HG03565 (cell line): Measurements from ENCODE around the gene STK40.

Source experiments
- ATAC-seq: cut with Tn5 transposase; IDR thresholded peaks from one replicate; pipeline ENCODE4 v1.9.1; 2021; ENCODE audit warnings: mild to moderate bottlenecking, moderate library complexity; ENCODE audit not compliant: unreplicated experiment

STK40 gene

DNA sequence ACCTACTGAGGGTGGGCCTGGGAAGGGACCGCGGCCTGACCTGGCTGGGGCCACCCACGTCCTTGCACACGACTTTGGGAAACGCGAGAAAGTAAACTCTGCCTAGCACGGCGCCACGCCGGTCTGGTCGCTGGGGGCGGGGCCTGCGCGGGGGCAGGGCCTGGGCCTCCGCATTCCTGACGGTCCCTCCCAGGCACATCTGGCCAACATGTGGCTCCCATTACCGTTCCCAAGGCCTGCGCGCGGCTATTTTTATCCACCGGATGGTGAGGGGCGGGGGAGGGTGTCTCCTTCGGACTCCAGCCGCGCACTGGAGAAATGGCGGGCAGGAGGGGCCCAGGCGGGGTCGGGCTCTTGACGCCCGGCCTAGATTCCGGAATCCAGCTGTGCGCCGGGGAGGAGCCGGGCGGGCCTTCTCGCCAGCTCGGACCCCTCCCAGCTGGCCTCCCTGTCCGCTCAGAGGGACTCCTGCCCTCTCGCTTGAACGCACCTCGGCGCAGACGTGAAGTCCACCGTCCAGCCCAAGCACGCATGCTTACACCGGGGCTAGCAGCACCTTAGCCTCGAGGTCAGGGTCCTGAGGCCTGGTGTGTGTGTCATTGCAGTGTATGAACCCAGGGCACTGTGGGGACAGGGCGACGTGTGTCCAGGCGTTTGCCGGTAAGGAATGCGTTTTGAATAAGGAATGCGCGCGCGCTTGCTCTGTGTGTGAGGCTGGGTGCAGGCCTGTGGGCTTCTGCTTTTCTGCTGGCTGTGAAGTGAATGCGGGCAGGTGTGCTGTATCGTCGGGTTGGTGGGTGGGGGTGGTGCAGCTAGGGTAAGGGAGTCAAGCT, 64.4 kb downstream of the STK40 start:
- ATAC-seq, result no peak

DNA sequence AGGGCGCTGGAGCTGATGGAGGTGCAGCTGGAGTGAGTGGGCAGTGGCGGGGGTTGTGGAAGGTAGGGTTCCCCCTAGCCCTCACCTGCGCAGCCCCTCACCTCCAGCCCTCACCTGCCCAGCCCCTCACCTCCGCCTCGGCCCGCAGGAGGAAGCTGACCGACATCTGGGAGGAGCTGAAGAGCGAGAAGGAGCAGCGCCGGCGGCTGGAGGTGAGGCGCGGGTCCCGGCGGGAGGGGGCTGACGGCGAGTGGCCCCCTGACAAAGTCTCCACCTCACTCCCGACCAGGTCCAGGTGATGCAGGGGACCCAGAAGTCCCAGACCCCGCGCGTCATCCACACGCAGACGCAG, 65.0 kb downstream of the STK40 start:
- no peak for ATAC-seq

DNA sequence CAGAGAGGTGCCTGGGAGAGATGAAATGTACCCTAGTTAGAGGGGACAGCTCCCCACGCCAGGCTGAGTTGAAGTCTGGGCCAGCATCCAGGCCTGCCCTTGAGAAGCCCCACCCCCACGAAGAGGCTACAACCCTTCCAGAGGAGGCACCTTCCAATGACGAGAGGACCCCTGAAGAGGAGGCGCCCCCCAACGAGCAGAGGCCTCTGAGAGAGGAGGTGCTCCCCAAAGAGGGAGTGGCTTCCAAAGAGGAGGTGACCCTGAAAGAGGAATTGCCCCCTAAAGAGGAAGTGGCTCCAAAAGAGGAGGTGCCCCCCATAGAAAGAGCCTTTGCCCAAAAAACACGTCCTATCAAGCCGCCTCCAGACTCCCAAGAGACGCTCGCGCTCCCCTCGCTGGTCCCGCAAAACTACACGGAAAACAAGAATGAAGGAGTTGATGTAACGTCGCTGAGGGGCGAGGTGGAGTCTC, 65.4 kb downstream of the STK40 start:
- ATAC-seq, result no peak

DNA sequence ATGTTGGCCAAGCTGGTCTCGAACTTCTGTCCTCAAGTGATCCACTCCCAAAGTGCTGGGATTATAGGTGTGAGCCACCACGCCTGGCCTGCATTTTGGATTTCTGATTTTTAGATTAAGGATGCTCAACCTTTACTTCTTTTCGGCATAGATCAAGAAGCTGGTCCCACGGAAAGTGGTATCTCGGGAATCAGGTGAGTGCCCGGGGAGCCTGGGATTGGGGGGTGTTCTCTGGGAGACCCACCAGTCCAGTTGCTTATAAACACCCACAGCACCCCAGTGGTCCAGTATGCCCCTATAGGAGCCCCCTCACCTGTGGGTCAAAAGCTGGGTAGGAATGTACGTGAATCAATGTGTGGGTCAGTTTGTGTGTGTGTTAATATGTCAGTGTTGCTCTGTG, 76.3 kb downstream of the STK40 start:
- no peak for ATAC-seq

DNA sequence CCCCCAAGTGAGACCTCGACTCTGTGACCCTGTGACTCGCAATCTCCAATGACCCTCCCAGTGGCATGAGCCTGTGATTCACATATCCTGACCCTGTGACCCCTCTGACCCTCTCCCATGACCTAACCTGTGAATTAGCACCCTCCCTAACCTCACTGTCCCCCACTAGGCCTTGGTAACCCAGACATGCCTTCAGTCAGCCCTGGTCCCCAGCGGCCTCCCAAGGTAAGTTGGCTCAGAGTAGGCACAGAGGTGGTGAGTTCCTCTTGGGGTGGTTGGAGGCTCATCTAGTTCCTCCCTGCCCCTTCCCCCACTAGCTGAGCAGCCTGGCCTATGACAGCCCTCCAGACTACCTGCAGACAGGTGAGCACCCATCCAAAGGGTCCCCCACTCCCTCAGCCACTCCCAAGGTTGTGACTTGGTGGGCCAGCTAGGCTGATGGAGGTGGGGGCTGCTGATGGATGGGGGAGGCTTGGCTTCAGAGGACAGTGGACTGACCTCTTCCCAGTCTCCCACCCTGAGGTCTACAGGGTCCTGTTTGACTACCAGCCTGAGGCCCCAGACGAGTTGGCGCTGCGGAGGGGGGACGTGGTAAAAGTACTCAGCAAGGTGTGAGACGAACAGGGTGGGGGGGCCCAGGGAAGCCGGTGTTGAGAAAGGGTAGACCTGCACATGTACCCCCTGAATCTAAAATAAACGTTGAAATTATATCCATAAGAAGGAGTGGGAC, 78.0 kb downstream of the STK40 start:
- ATAC-seq, result no peak

DNA sequence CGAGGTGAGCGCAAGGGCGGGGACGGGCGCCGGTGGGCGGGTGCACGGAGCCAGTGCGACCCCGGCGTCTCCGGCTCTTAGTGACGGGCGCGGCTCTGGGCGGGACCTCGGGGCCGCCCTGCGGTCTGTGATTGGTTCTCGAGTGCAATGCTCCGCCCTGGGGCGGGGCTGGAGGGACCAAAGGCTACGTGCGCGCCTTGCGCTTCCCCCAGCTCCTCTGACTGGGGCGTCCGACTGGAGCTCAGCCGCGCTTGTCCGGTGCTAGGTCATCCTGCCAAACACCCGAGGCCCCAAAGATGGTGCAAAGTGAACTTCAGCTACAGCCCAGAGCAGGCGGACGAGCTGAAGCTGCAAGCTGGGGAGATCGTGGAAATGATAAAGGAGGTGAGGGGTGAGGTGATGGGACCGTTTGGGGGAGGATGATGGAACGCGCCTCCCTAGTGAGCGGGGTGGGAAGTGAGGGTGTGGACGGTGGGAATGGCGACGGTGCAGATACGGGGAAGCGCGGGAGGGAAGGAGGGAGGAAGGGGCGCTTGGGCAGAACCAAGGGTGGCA, 78.7 kb downstream of the STK40 start:
- peak; percentile 97 for ATAC-seq

DNA sequence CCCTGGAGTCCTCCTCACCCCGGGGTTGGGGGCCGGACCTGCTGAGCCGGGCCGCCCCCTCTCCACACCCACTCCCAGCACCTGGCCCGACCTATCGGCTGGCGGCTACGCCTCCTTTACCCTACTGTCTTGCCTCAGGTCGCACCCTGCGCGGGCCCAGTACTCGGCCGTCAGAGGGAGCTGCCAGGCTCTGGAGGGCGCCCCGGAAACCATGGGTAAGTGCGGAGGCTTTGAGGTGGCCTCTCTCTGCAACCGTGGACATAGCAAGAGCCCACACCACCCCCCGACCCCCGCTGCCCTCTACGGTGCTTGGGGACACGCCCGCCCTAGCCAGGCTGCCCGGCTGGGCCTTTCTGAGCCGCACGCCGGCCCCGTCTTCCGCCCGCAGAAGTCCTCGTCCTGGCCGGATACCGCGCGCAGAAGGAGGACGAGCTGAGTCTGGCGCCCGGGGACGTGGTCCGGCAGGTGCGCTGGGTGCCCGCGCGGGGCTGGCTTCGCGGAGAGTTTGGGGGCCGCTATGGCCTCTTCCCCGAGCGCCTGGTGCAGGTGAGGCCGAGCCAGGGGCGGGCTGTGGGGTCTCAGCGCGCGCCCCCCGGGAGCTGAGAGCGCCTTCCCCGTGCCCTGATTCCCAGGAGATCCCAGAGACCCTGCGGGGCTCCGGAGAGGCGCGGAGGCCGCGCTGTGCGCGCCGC, 79.4 kb downstream of the STK40 start, which contains the start of gene SH3D21:
TSS of gene SH3D21 (plus strand) at position 159 of the 692 bp plus-strand sequence. CDS start at position 212, 53 bp downstream.
- ATAC-seq, result peak; percentile 16

DNA sequence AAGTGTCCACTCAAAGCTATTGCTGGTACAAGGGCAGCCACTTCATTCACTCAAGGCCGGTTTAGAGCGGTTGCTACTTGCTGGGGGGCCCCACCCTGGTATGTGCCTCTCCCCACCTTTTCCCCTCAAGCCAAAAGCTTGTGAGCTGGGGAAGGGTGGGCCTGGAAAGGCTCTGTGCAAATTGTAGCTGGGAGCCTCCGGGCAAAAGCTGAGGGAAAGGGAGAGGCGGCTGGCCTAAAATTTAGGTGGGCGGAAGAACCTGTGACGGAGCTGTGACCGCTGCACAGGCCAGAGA, 79.9 kb downstream of the STK40 start:
- ATAC-seq, result no peak

DNA sequence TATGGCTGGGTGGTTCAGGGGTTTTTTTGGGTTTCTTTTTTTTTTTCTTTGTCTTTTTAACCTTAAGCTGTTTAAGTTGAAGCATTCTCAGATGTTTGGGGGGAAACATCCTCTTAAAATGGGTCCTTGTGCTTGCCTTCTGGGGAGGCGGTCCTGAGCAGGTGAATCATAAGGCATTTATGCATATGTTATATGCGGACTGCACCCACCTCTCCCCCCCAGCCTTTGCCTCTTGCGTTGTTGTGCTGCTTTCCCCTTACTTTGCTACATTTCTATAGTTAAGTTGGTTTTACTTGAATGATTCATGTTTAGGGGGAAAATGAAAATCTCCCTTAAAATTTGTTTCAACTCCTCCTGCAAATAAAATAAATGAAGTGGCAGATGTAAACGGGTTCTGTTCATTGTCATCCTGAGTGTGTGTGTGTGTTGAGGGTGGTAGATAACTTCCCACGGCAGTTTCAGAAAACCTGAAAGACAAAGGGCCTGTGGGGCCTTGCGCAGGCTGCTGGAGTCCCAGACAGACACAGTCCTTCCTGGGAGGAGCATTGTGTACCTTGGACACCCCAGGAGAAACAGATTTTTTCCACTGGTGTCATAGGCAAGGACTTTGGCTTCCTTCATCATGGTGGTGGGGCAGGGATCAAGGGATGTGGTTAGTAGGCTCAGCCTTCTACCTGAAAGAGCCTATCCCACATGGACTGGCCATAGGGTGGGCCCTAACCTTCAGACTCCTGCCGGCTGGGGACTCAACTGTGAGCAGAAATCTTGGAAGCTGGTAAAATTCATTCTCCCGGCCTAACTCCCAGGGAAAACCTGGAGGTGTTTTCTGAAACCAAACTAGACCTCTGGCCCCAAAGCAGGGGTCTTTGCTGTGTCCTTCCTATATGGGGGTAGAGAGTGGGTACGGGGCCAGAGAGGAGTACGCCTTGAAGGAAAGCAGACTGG, 80.5 kb downstream of the STK40 start:
- ATAC-seq, result no peak

DNA sequence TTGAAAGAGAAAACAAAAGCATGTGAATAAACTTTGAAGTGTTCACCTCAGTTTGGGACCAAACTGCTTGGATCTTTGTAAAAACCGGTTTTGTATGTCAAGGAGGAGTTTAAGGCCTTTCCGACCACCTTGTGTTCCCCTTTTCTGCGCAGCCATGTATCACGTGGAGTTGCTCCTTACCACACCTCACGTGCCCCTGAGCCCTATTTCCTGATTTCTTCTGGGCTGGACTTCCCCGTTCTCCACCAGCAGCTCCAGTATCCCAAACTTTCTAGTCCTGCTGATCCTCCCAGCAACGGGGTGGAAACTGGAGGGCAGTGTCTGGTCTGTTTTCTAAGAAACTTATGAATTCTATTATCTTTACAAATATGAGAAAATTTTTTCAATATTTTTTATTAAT, 81.2 kb downstream of the STK40 start:
- no peak for ATAC-seq

DNA sequence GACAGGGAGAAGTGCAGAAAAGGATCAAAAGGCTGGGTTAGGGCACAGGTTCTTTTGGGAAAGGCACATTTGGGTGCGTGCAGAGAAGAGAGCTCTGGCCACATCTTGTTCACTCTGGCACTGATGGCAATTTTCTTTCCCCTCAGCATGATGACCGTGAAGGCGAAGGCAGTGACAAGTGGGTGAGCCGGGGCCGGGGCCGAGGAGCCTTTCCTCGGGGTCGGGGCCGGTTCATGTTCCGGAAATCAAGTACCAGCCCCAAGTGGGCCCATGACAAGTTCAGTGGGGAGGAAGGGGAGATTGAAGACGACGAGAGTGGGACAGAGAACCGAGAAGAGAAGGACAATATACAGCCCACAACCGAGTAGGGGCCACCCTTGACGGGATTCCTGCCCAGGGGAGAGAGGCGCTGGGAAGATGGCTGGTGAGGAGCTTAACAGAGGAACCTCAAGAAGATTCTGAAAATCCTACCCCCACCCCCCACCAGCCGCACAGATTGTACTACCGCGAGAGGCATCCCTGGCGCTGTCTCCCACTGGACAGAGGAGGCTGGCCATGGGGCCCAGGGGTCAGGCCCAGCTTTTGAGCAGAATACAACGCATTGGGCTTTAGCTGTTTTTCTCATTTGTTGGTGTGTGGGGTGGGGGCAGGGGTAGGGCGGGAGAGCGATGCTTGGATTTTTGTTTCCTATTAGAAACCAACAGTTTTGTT, 81.9 kb downstream of the STK40 start:
- no peak for ATAC-seq

DNA sequence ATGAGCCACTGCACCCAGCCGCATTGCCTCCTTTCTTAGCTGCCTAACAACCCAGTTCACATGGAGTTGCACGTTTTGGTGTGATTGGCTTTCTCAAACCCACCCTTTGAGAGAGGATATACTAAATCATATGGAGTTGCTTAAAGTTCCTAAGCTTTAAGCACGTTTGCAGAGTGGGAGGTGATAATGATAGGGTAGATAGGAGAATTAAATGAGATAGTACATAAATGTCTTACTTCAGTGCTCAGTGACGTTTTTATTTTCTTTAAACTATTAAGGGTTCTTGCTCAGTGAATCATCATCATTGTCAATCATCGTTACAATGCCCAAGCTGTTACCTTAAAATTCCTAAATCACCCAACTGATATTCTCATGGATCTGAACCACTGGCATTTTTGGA, 82.5 kb downstream of the STK40 start:
- no peak for ATAC-seq

DNA sequence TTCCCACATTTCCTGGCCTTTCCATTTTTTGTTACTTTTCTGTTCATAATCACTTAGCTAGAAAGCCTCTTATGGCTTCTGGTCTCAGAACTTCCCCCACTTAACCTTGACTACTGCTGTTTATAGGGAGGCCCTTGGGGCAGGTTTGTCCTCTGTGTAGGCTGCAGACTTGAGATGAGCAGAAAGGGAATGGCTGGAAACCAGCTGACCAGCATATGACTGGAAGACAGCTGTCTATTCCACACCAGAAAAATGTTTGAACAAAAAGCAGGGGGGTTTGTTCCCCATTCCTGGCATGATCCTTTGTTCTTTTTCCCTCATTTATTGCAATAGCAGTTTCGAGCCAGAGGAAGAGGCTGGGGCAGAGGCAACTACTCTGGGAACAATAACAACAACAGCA, 84.5 kb downstream of the STK40 start:
- ATAC-seq, result no peak

DNA sequence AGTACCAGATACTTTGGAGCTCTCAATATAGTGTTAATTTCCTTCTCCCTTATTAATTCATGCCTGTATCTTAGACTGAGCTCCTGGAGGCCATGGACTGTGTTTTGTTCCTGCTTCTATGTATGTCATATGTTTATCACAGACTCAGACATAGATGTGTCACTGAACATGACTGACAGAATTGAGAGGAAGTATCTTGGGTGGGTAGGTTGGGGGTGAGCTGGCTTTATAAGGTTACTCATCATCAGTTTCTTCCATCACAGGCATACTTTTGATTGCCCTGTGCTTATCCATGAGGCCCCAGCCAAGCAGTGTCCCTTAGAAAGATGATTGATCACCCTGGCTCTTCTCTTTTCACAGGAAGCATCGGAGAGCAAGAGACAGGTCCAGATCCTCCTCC, 85.2 kb downstream of the STK40 start:
- no peak for ATAC-seq

DNA sequence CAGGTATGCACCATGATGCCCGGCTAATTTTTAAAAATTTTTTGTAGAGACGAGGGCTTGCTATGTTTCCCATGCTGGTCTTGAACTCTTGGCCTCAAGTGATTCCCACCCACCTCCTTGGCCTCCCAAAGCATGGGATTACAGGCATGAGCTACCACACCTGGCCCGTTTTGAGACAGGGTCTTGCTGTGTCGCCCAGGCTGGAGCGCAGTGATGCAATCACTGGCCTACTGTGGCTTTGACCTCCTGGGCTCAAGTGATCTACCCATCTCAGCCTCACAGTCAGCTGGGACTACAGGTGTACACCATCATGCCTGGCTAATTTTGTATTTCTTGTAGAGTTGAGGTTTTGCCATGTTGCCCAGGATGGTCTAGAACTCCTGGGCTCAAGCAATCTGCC, 87.1 kb downstream of the STK40 start:
- ATAC-seq, result no peak

DNA sequence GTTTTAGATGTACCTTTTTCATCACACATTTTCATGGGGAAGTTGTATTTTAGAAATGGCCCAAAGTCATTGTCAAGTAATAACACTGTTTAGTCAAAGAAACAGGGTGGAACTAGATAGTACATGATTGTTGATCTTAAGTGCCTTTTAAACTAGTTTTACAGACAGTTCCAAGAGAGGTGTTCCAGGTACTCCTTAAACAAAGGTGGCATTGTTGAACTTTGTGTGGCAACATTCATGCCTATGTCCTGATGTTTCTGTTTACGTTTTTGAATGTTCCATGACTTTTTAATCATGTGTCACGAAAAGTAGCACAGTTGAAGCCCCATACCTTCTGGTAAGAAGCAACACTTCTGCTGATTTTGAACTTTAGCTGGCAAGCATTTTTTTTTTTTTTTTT, 88.7 kb downstream of the STK40 start:
- ATAC-seq, result no peak

DNA sequence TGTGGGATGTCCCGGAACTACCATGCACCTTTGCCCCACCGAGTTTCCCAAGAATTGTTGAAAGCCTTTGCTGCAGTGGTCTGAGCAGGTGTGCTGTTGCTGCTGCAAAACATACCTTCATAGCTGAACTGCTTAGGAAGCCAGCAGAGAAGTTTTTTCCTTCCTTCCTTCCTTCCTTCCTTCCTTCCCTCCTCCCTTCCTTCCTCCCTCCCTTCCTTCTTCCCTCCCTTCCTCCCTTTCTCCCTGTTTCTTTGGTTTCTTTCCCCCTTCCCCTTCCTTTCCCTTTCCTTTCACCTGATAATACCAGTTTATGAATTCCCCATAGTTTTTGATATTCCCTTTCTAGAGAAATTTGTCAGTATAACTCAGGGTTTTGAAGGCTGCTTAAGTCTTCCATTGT, 90.3 kb downstream of the STK40 start:
- no peak for ATAC-seq
